DOHH2 (cell line): ENCODE results near the gene RBFOX1.

Experiments used
- CTCF ChIP-seq: fragments of 200-600 bp; sonication (generic); IDR thresholded peaks from one replicate; pipeline ENCODE4 v1.5.1; 2014; ENCODE audit warnings: antibody characterized with exemption, mild to moderate bottlenecking, low read depth, low read length; ENCODE audit not compliant: poor library complexity, severe bottlenecking
- EZH2phosphoT487 ChIP-seq: fragments of 200-600 bp; sonication (generic); IDR thresholded peaks from 2 replicates; pipeline ENCODE4 v1.6.1; 2017; ENCODE audit warnings: borderline replicate concordance, mild to moderate bottlenecking, antibody characterized with exemption, low read length, moderate library complexity, mixed read lengths

GRCh38 chr16:7442050-7442449 is 109.4 kb downstream of the RBFOX1 start:
- TF ChIP-seq CTCF (no peak), EZH2phosphoT487 (no peak)
